ENCODE results near the gene DUOX1.

DNA sequence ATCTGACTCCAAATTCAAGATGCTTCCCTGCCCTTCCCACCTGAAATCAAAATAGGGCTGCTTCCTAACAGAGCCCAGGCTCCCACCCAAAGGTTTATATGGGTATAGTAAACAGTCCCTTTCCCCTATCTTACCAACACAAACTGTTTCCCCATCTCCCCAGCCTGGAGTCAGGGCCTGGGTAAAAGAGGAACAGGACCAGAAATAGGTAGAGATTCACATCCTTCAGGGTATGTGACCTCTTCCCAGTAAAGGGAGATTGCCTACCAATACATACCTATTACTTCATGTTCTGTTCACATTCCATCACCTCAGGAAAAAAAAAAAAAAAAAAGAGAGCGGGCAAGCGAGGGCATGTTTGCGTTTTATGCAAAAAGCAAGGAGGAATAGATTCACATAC, 67.7 kb downstream of the DUOX1 start:
- TF ChIP-seq POLR2A (IDR thresholded peaks at IDR 0.05; ENCODE audit: low read depth, low read length) (no peak), POLR2AphosphoS5 (IDR thresholded peaks at IDR 0.05; ENCODE audit: low read depth, low read length) (no peak), TAF1 (IDR thresholded peaks at IDR 0.05; ENCODE audit: low read depth, low read length) (no peak), PAX5 (IDR thresholded peaks at IDR 0.05; ENCODE audit: insufficient read depth, low read length, severe bottlenecking) (no peak), SPI1 (IDR thresholded peaks at IDR 0.05; ENCODE audit: low read depth, low read length) (peak; percentile 59)

All from GM12891 (cell line).